A204.1 (cell line): ENCODE results near the gene VANGL1.
"Not testable (repeated sequence)": the region's sequence is repeated elsewhere in the genome, so short reads cannot be mapped to it uniquely, and the experiment has no call there.

Experiments used
- FAIRE-seq: peaks from 2 replicates; lab custom pipeline; 2012; peaks lifted over from hg19 to GRCh38; lab: Jason Lieb, UNC

The VANGL1 gene

GRCh38 chr1:115641762-115642167 is at the start of gene VANGL1:
Gene VANGL1, plus strand, starts transcription at chr1:115641970. Its CDS starts 9,444 bp downstream, at chr1:115651414.
- no peak for FAIRE-seq

- FAIRE-seq, result no peak
Observed at GRCh38 chr1:115592264-115592663, 49.5 kb upstream of the VANGL1 start.

GRCh38 chr1:115593365-115594259 is 48.2 kb upstream of the VANGL1 start:
- FAIRE-seq, result no peak

- FAIRE-seq, result no peak
Observed at GRCh38 chr1:115594600-115594999, 47.2 kb upstream of the VANGL1 start.

GRCh38 chr1:115595279-115596079 is 46.3 kb upstream of the VANGL1 start:
- FAIRE-seq, result peak; percentile 95

- peak; percentile 32 for FAIRE-seq
Observed at GRCh38 chr1:115596080-115596780, 45.5 kb upstream of the VANGL1 start.

GRCh38 chr1:115604508-115604907 is 37.3 kb upstream of the VANGL1 start:
- FAIRE-seq, result peak; percentile 63

GRCh38 chr1:115606305-115606704 is 35.5 kb upstream of the VANGL1 start:
- no peak for FAIRE-seq

- FAIRE-seq, result no peak
Observed at GRCh38 chr1:115609021-115609420, 32.7 kb upstream of the VANGL1 start.

- FAIRE-seq, result no peak
Observed at GRCh38 chr1:115613767-115614166, 28.0 kb upstream of the VANGL1 start.

GRCh38 chr1:115620453-115620852 is 21.3 kb upstream of the VANGL1 start:
- FAIRE-seq, result peak; percentile 51

- no peak for FAIRE-seq
Observed at GRCh38 chr1:115620950-115621349, 20.8 kb upstream of the VANGL1 start.

GRCh38 chr1:115624859-115625258 is 16.9 kb upstream of the VANGL1 start:
- no peak for FAIRE-seq

GRCh38 chr1:115630342-115630741 is 11.4 kb upstream of the VANGL1 start:
- FAIRE-seq, result no peak

GRCh38 chr1:115632251-115633026 is 9.3 kb upstream of the VANGL1 start:
- FAIRE-seq, result no peak

GRCh38 chr1:115633606-115634005 is 8.2 kb upstream of the VANGL1 start:
- not testable (repeated sequence) for FAIRE-seq

GRCh38 chr1:115637247-115637646 is 4.5 kb upstream of the VANGL1 start:
- not testable (repeated sequence) for FAIRE-seq

- no peak for FAIRE-seq
Observed at GRCh38 chr1:115640384-115640783, 1.4 kb upstream of the VANGL1 start.

- no peak for FAIRE-seq
Observed at GRCh38 chr1:115642168-115643072, 650 bp downstream of the VANGL1 start.

- FAIRE-seq, result no peak
Observed at GRCh38 chr1:115643225-115643624, 1.5 kb downstream of the VANGL1 start.

GRCh38 chr1:115643666-115644065 is 1.9 kb downstream of the VANGL1 start:
- FAIRE-seq, result no peak
